Thoracic aorta (tissue), 2 donors: ENCODE data around the gene DCHS2. TPM values are rescaled to one million over a fixed set of nuclear protein-coding genes. Genes with fewer than 3 reads are reported as not detected.

Source experiments
- ATAC-seq: fragments of 150-250 bp; one replicate; pipeline ENCODE4 v1.8.0; 2017; ENCODE audit warnings: low read depth; ENCODE audit not compliant: insufficient number of reproducible peaks, low FRiP score
- DNase-seq: peaks from one replicate; pipeline ENCODE4 v3.0.0-alpha.2; 2020; ENCODE audit warnings: low spot score
- H3K27ac ChIP-seq, 2 donors: fragments of 200-600 bp; sonication (generic); 1 replicate in 1 of 2; 2 replicates in 1 of 2; pipeline ENCODE4 v1.5.1; 2016; ENCODE audit warnings: mild to moderate bottlenecking in 2 of 2, moderate library complexity in 2 of 2
- H3K27me3 ChIP-seq: fragments of 200-600 bp; sonication (generic); replicated peaks from 2 replicates; pipeline ENCODE4 v1.6.0; 2016; ENCODE audit warnings: mild to moderate bottlenecking; ENCODE audit not compliant: insufficient read depth
- H3K36me3 ChIP-seq: fragments of 200-600 bp; sonication (generic); one replicate; pipeline ENCODE4 v1.5.1; 2016
- H3K4me1 ChIP-seq, 2 donors: fragments of 200-600 bp; sonication (generic); 1 replicate in 1 of 2; 2 replicates in 1 of 2; pipeline versions ENCODE4 v1.5.1 to v1.6.0; 2016; ENCODE audit warnings: low read depth in 2 of 2, mild to moderate bottlenecking in 1 of 2; ENCODE audit not compliant: control insufficient read depth in 1 of 2
- H3K4me3 ChIP-seq: fragments of 200-600 bp; sonication (generic); 2 replicates; pipeline ENCODE4 v1.5.1; 2016; ENCODE audit warnings: mild to moderate bottlenecking
- H3K9me3 ChIP-seq: fragments of 200-600 bp; sonication (generic); 2 replicates; pipeline ENCODE4 v1.5.1; 2016
- total RNA-seq, 2 donors: library from RNA; depleted of rRNA; stranded (reverse); fragments of >200 nt; gene quantifications; one replicate each; pipeline versions ENCODE4 v1.1.0 to v1.2.3, GENCODE V29; 2016
- TF ChIP-seq, protein P1 (sequence below): fragments of 200-600 bp; sonication (generic); IDR thresholded peaks from one replicate; pipeline ENCODE4 v1.5.1; 2019; ENCODE audit warnings: antibody characterized with exemption

The DCHS2 gene
- total RNA-seq, 2 donors from 2014 or later: 0.35 TPM; not detected in 1

DNA sequence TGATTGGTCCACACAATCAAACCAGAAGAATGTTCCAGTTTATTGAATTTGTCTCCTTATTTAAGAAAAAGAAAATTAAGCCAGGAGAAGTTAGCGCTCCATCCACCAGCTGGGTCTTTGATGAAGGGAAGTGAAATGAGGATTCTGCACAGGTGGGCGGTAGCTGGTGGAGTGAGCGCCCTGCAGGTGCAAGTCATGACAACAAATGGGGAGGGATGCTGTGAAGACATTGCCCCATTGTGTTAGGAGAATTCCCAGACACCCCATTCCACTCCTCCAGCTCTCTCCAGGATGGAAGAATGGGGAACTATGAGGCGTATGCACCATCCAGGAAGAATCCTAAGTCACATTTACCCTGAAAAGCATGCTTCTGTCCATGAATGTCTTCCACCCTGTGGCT lies 35.7 kb upstream of the DCHS2 start:
- no peak for ATAC-seq
- TF ChIP-seq, protein P1, sequence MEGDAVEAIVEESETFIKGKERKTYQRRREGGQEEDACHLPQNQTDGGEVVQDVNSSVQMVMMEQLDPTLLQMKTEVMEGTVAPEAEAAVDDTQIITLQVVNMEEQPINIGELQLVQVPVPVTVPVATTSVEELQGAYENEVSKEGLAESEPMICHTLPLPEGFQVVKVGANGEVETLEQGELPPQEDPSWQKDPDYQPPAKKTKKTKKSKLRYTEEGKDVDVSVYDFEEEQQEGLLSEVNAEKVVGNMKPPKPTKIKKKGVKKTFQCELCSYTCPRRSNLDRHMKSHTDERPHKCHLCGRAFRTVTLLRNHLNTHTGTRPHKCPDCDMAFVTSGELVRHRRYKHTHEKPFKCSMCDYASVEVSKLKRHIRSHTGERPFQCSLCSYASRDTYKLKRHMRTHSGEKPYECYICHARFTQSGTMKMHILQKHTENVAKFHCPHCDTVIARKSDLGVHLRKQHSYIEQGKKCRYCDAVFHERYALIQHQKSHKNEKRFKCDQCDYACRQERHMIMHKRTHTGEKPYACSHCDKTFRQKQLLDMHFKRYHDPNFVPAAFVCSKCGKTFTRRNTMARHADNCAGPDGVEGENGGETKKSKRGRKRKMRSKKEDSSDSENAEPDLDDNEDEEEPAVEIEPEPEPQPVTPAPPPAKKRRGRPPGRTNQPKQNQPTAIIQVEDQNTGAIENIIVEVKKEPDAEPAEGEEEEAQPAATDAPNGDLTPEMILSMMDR: no peak
- Histone ChIP-seq H3K4me1 (no peaks in the 10 kb centered on the region), H3K9me3 (no peaks in the 10 kb centered on the region), H3K36me3 (no peaks in the 10 kb centered on the region), H3K27ac (no peak overlapping the region), H3K27me3 (no peaks in the 10 kb centered on the region), H3K4me3 (no peak overlapping the region)
- no peak for DNase-seq

DNA sequence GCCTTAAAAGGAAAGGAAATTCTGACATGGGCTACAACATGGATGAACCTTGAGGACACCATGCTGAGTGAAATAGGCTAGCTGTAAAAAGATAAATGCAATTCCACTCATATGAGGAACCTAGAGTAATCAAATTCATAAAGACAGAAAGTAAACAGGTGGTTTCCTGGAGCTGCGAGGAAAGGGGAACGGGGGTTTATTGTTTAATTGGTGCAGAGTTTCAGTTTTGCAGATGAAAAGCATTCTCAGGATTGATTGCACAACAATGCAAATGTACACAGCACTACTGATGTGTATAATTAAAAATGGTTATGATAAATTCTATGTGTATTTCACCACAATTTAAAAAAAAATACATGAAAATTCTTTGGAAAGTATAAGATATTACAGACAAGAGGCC lies 34.6 kb upstream of the DCHS2 start:
- H3K4me3 ChIP-seq: no peak overlapping the region
- DNase-seq (no peak), ATAC-seq (no peak)
- no peaks in the 10 kb centered on the region for H3K9me3 ChIP-seq
- H3K27ac ChIP-seq: no peak overlapping the region
- TF ChIP-seq, protein P1: no peak
- H3K27me3 ChIP-seq: no peaks in the 10 kb centered on the region
- no peaks in the 10 kb centered on the region for H3K36me3 ChIP-seq
- H3K4me1 ChIP-seq: no peaks in the 10 kb centered on the region

DNA sequence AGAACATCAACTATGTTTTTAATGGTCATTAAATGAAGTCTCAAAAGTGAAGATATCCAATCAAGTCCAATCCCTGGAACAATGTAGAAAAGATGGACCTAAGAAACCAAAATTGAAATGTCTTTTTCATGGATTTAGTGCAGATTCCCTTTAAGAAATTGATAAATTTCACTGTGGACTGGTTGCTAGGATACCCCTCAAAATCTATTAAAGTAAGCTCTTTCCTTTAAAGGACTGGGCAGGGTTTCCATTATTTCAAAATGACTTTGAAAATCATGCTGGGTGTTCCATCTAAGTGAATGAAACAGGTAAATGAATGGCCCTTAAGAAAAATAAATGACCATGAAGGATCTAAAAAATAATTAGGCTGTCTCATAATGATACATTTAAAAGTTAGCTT lies 30.0 kb upstream of the DCHS2 start:
- no peak overlapping the region for H3K4me3 ChIP-seq
- H3K36me3 ChIP-seq: no peaks in the 10 kb centered on the region
- no peak for ATAC-seq
- H3K9me3 ChIP-seq: no peaks in the 10 kb centered on the region
- no peak overlapping the region for H3K27ac ChIP-seq
- no peak for DNase-seq
- H3K27me3 ChIP-seq: no peaks in the 10 kb centered on the region
- TF ChIP-seq, protein P1: no peak
- no peaks in the 10 kb centered on the region for H3K4me1 ChIP-seq

DNA sequence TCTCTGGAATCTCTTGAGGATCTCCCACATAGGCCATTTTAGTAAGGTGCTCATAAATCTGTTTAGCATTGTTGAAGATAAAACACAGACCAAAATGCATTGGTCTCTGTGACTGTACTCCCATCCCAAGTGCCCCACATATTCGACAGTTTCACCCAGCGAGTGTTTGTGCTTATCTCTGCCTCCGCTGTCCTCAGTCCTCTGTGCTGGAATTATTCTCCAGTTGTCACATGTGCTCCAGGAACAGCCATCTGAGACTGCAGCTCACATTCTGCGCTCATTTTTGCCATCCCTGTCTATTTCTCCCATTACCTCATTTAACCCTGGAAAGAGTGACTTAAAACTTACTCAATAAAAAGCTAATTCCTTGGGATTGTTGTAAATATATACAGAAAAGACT lies 27.6 kb upstream of the DCHS2 start:
- Histone ChIP-seq H3K4me3 (no peak overlapping the region), H3K27me3 (no peaks in the 10 kb centered on the region), H3K4me1 (no peaks in the 10 kb centered on the region), H3K36me3 (no peaks in the 10 kb centered on the region), H3K27ac (no peak overlapping the region), H3K9me3 (no peaks in the 10 kb centered on the region)
- TF ChIP-seq, protein P1: no peak
- ATAC-seq (no peak), DNase-seq (no peak)

DNA sequence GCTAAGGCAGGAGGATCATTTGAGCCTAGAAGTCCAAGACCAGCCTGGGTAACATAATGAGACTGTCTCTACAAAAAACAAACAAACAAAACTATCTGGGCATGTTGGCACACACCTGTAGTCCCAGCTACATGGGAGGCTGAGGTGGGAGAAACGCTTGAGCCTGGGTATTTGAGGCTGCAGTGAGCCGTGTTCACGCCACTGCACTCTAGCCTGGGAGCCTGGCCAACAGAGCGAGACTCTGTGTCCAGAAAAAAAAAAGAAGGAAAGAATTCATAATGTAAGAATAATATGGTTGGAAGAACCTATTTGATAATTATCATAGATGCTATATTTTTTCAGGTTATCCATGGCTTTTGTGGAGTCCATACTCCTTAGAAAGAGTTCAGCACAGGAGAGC lies 26.0 kb upstream of the DCHS2 start:
- Histone ChIP-seq H3K27me3 (no peaks in the 10 kb centered on the region), H3K27ac (no peak overlapping the region), H3K36me3 (no peaks in the 10 kb centered on the region), H3K4me1 (no peaks in the 10 kb centered on the region), H3K9me3 (no peaks in the 10 kb centered on the region), H3K4me3 (no peak overlapping the region)
- ATAC-seq (no peak), DNase-seq (no peak)
- TF ChIP-seq, protein P1: no peak
